ENCODE results near the gene CAMKK2. TPM values are rescaled to one million over a fixed set of nuclear protein-coding genes. Genes with fewer than 3 reads are reported as not detected.
"Not testable (repeated sequence)": the region's sequence is repeated elsewhere in the genome, so short reads cannot be mapped to it uniquely, and the experiment has no call there.

Gene CAMKK2
- total and polyA plus RNA-seq, 2 of the 13 experiments (the other 11 are each of a cell fraction or from before 2014, with no cell fraction given): 18.8 to 20.0 TPM

DNA sequence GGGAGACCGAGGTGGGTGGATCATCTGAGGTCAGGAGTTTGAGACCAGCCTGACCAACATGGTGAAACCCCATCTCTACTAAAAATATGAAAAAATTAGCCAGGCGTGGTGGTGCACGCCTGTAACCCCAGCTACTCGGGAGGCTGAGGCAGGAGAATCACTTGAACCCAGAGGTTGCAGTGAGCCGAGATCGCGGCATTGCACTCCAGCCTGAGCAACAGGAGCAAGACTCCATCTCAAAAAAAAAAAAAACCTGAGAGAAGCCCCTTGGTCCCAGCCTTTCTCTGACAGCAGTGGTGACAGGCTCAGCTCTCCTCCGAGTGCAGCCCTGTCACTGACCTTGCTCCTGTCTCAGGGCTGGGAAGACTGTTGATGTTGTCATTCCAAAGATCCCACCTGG, 69.6 kb downstream of the CAMKK2 start:
- H3K27me3 ChIP-seq (ENCODE audit: control insufficient read depth in 1 of 2, insufficient read depth in 2 of 2, low read length in 2 of 2); H3K4me3 ChIP-seq (replicated peaks in 1 of 3; ENCODE audit: insufficient read depth in 1 of 3, low read depth in 2 of 3, low read length in 3 of 3); H4K20me1 ChIP-seq (ENCODE audit: insufficient read depth, low read length); DNase-seq (ENCODE audit: low spot score); H3K9me3 ChIP-seq (ENCODE audit: low read length); H3K79me2 ChIP-seq (ENCODE audit: insufficient read depth, low read length); H3K36me3 ChIP-seq (replicated peaks in 1 of 2; ENCODE audit: control insufficient read depth in 1 of 2, insufficient read depth in 2 of 2, low read length in 2 of 2); intact Hi-C loops (cut with micrococcal nuclease; ENCODE audit: unreplicated experiment); BruUV-seq (replicated peaks); in situ Hi-C loops (cut with HindIII; ENCODE audit: extremely low pct_ligation_motif_present, low pct_unique_long_range_greater_than_20kb); FAIRE-seq; CTCF ChIA-PET (ENCODE audit: low intra/inter-chr PET ratio, low total read pairs): not testable (repeated sequence)
- TF ChIP-seq, protein P1, sequence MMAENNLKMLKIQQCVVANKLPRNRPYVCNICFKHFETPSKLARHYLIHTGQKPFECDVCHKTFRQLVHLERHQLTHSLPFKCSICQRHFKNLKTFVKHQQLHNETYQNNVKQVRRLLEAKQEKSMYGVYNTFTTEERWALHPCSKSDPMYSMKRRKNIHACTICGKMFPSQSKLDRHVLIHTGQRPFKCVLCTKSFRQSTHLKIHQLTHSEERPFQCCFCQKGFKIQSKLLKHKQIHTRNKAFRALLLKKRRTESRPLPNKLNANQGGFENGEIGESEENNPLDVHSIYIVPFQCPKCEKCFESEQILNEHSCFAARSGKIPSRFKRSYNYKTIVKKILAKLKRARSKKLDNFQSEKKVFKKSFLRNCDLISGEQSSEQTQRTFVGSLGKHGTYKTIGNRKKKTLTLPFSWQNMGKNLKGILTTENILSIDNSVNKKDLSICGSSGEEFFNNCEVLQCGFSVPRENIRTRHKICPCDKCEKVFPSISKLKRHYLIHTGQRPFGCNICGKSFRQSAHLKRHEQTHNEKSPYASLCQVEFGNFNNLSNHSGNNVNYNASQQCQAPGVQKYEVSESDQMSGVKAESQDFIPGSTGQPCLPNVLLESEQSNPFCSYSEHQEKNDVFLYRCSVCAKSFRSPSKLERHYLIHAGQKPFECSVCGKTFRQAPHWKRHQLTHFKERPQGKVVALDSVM (CRISPR knock-in tag; IDR thresholded peaks at IDR 0.05): peak; percentile 65; the same call in 1 of the 2 replicates
- 0 out of 2 replicates have a peak, but pooled peaks have one; percentile 29 for TF ChIP-seq HDAC1 (CRISPR knock-in tag; IDR thresholded peaks at IDR 0.05)
- ATAC-seq: peak; percentile 17
- WGBS (ENCODE audit: low lambda C conversion rate): 96% methylated on average over 8 of the region's 8 CpGs
- H3K4me2 ChIP-seq (ENCODE audit: low read depth, low read length): peak overlapping the region; percentile 58; the same call in 1 of the 2 replicates
- peak overlapping the region; percentile 57; the same call in 1 of the 2 replicates for H3K9ac ChIP-seq (ENCODE audit: insufficient read depth, low read depth, low read length)
- peaks cover 31% of the 10 kb centered on the region for H3K4me1 ChIP-seq (ENCODE audit: insufficient read depth, low read length)
- H2AFZ ChIP-seq (ENCODE audit: low read length): peak overlapping the region; percentile 17
- H3K27ac ChIP-seq (ENCODE audit: extremely low read length, insufficient read depth, low read length): peak overlapping the region; percentile 74
- POLR2A ChIA-PET: interaction anchor here (1.0 kb wide), 1 partner anchor 110 kb away, joined by 3 read pairs; no protein-coding TSS in a partner anchor

GRCh38 chr12:121226399-121226798, 70.1 kb downstream of the CAMKK2 start:
- no TSS peak for BruUV-seq (replicated peaks)
- no peak for TF ChIP-seq NFKBIZ (CRISPR knock-in tag; IDR thresholded peaks at IDR 0.05)
- TF ChIP-seq ZNF17 (CRISPR knock-in tag; IDR thresholded peaks at IDR 0.05): no peak
- peak; percentile 70 for TF ChIP-seq CEBPB (IDR thresholded peaks at IDR 0.05; ENCODE audit: borderline replicate concordance, low read depth, low read length)
- TF ChIP-seq KDM5B (CRISPR knock-in tag; IDR thresholded peaks at IDR 0.05; ENCODE audit: borderline replicate concordance): no peak
- no peak for FAIRE-seq
- no peak for DNase-seq (ENCODE audit: low spot score)
- Histone ChIP-seq H3K79me2 (ENCODE audit: insufficient read depth, low read length) (no peaks in the 10 kb centered on the region), H3K4me1 (ENCODE audit: insufficient read depth, low read length) (peaks cover 31% of the 10 kb centered on the region), H2AFZ (ENCODE audit: low read length) (no peak overlapping the region), H3K9me3 (ENCODE audit: low read length) (no peaks in the 10 kb centered on the region), H3K9ac (ENCODE audit: insufficient read depth, low read depth, low read length) (no peak overlapping the region), H4K20me1 (ENCODE audit: insufficient read depth, low read length) (no peaks in the 10 kb centered on the region), H3K4me3 (replicated peaks in 1 of 3; ENCODE audit: insufficient read depth in 1 of 3, low read depth in 2 of 3, low read length in 3 of 3) (no peak overlapping the region), H3K27ac (ENCODE audit: extremely low read length, insufficient read depth, low read length) (peak overlapping the region; percentile 74), H3K4me2 (ENCODE audit: low read depth, low read length) (no peak overlapping the region), H3K27me3 (ENCODE audit: control insufficient read depth in 1 of 2, insufficient read depth in 2 of 2, low read length in 2 of 2) (no peaks in the 10 kb centered on the region), H3K36me3 (replicated peaks in 1 of 2; ENCODE audit: control insufficient read depth in 1 of 2, insufficient read depth in 2 of 2, low read length in 2 of 2) (peaks cover 2 to 5% of the 10 kb centered on the region in 2 experiments; a peak in 2 of 5 replicates)
- ChIA-PET POLR2A (no interaction called here), CTCF (ENCODE audit: low intra/inter-chr PET ratio, low total read pairs) (no interaction called here)
- in situ Hi-C loops (cut with HindIII; ENCODE audit: extremely low pct_ligation_motif_present, low pct_unique_long_range_greater_than_20kb): no loop called here
- intact Hi-C loops (cut with micrococcal nuclease; ENCODE audit: unreplicated experiment): no loop called here
- 95% methylated on average over 8 of the region's 8 CpGs for WGBS (ENCODE audit: low lambda C conversion rate)
- no peak for ATAC-seq
